ENCODE measurements around the gene LMF1.
"Not testable (repeated sequence)": the region's sequence is repeated elsewhere in the genome, so short reads cannot be mapped to it uniquely, and the experiment has no call there.

LMF1 gene

GRCh38 chr16:895371-895770 lies 75.4 kb downstream of the LMF1 start:
- no peak for DNase-seq (ENCODE audit: low read depth in 2 of 2)

- no peak for DNase-seq (ENCODE audit: low read depth in 2 of 2)
Observed at GRCh38 chr16:894841-895240, 75.9 kb downstream of the LMF1 start.

DNA sequence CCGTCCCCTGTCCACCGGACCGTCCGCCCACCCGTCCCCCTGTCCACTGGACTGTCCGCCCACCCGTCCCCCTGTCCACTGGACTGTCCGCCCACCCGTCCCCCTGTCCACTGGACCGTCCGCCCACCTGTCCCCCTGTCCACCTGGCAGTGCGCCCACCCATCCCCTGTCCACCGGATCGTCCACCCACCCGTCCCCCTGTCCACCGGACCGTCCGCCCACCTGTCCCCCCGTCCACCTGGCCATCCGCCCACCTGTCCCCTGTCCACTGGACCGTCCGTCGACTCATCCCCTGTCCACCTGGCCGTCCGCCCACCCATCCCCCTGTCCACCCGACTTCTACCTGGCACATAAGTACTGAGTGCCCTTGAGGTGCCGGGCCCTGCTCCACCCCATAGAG lies 76.6 kb downstream of the LMF1 start:
- no peak for DNase-seq (ENCODE audit: low read depth in 2 of 2)

DNA sequence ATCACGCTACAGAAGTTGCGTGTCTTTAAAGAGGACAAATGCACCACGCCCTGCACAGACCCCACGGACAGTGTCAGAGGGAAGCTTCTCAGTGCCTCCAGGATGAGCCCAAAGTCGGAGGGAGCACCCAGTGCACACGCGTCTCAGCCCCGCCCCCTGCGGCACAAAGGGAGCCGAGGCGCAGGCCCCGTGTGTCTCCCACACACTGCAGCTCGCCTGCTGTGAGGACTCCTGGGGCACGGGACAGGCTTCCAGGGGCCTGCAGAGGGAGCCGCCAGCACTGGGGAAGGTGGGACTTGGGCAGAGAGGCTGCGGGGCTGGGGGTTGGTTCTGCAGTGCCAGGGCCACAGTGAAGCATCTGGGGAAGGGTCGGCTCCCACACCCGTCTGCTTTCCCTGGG lies 77.4 kb downstream of the LMF1 start:
- no peak for DNase-seq (ENCODE audit: low read depth in 2 of 2)

- no peak for DNase-seq (ENCODE audit: low read depth in 2 of 2)
Observed at GRCh38 chr16:892536-893255, 78.1 kb downstream of the LMF1 start.

DNA sequence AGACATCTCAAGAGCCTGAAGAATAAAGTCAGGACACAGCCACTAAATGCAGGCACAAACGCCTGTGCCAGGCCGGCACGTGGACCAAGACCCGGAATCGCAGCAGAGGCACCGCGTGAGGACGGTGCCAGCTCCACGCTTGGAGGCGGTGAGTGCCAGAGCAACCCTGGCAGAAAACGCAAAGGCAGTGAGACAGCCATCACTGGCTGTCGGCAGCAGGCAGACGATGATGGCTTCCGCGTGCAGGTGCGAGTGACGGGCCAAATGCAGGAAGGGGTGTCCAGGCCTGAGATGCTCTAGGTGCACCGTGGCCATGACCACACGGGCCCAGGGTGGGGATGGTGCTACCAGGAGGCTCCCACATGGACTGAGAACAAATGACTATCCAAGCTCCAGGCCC lies 78.8 kb downstream of the LMF1 start:
- no peak for DNase-seq (ENCODE audit: low read depth in 2 of 2)

GRCh38 chr16:891353-891740 lies 79.4 kb downstream of the LMF1 start:
- no peak for DNase-seq (ENCODE audit: low read depth in 2 of 2)

DNA sequence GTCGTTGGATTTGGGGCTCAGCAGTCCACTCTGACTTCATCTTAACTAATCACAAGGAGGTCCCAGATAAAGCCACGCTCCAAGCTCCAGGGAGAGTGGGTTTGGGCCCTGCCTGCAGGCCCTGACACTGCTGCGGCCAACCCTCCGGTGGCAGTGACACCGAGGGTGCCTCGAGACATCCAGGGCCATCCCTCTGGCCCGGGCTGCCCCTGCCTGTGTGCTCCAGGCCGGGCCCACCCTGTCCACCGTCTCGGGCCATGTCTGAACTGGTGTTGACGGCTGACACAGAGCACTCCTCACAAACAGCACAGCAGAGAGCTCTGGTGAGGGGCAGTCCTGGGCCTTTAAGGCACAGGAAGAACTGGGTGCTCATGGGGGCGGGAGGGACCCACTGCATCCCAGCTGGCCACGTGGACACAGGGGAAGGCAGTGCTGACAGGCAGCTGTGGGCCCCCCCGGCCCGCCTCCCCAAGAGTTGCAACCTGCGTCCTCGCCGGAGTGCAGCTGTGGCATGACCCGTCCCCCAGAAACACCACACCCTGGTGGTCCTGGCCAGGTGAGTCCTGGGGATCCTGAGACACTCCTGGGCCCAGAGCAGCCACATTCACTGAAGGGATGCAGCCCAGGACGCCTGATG lies 80.0 kb downstream of the LMF1 start:
- DNase-seq (ENCODE audit: low read depth in 2 of 2), result no peak

GRCh38 chr16:890217-890616 lies 80.6 kb downstream of the LMF1 start:
- DNase-seq (ENCODE audit: low read depth in 2 of 2), result no peak

GRCh38 chr16:889586-889985 lies 81.2 kb downstream of the LMF1 start:
- DNase-seq (ENCODE audit: low read depth in 2 of 2), result no peak

- no peak for DNase-seq (ENCODE audit: low read depth in 2 of 2)
Observed at GRCh38 chr16:888901-889570, 81.7 kb downstream of the LMF1 start.

- not testable (repeated sequence) for DNase-seq (ENCODE audit: low read depth in 2 of 2)
Observed at GRCh38 chr16:888456-888855, 82.3 kb downstream of the LMF1 start.

GRCh38 chr16:887846-888245 lies 82.9 kb downstream of the LMF1 start:
- DNase-seq (ENCODE audit: low read depth in 2 of 2), result no peak

- no peak for DNase-seq (ENCODE audit: low read depth in 2 of 2)
Observed at GRCh38 chr16:886802-887731, 83.7 kb downstream of the LMF1 start.

DNA sequence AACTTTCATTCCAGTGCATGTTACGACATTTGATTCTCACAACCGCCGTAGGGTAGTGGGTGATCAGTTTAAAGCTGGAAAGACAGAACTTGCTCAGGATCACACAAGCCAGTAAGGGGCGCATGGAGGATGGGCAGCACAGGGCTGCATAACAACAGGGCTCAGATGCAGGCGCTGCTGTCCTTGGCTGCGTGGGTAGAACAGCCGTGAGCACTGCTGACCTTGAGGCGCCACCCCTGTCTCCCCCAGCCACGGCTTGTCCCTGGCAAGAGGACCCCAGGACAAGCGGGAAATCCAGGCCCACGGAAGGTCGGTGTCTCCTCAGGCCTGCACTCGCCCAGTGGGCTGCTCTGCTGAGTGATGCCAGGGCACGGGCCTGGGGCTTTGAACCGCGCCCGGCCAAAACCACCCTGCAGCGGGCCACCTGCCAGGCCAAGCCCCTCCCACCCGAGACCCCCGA lies 84.7 kb downstream of the LMF1 start:
- DNase-seq (ENCODE audit: low read depth in 2 of 2), result no peak

- no peak for DNase-seq (ENCODE audit: low read depth in 2 of 2)
Observed at GRCh38 chr16:885391-885790, 85.4 kb downstream of the LMF1 start.

GRCh38 chr16:884232-884631 lies 86.6 kb downstream of the LMF1 start:
- no peak for DNase-seq (ENCODE audit: low read depth in 2 of 2)

GRCh38 chr16:883781-884180 lies 87.0 kb downstream of the LMF1 start:
- no peak for DNase-seq (ENCODE audit: low read depth in 2 of 2)

- DNase-seq (ENCODE audit: low read depth in 2 of 2), result no peak
Observed at GRCh38 chr16:883340-883739, 87.4 kb downstream of the LMF1 start.

- not testable (repeated sequence) for DNase-seq (ENCODE audit: low read depth in 2 of 2)
Observed at GRCh38 chr16:882671-883070, 88.1 kb downstream of the LMF1 start.

GRCh38 chr16:882256-882655 lies 88.5 kb downstream of the LMF1 start:
- no peak for DNase-seq (ENCODE audit: low read depth in 2 of 2)

Measured in stimulated activated CD8-positive, alpha-beta memory T cell treated with anti-CD3 and anti-CD28 coated beads, Interleukin-7, amount 100 ng/mL, for 1 hour (primary cell).